B cell (primary cell): ENCODE measurements around the gene CADM2.

Experiments used
- EZH2 ChIP-seq: IDR thresholded peaks from 2 replicates; pipeline ENCODE4 v1.6.1; 2012; ENCODE audit warnings: borderline replicate concordance, low read depth, mild to moderate bottlenecking, moderate library complexity, low read length; ENCODE audit not compliant: insufficient read depth, poor library complexity, severe bottlenecking
- TF ChIP-seq, protein P1 (sequence below): fragments of 200-600 bp; IDR thresholded peaks from one replicate; pipeline ENCODE4 v1.8.0; 2022; ENCODE audit warnings: antibody characterized with exemption, mild to moderate bottlenecking

DNA sequence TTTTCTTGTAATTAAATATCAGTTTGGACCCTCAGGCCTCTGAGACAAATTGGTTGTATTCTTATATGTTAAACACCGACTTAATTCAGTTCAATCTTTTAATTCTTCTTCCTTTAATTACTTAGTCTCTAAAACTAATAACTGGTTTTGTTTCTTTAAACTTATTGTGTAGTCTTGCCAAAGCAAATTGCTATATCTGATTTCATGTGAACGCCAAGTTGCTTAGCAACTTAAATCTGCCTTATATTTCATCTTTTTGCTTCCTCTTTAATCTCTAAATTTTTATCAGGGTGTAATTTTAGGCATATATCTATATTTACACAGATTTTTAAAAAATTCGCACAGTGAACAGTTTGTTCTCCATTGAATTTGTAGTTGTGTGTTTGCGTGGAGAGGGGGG is 82.2 kb downstream of the CADM2 start:
- TF ChIP-seq, protein P1, sequence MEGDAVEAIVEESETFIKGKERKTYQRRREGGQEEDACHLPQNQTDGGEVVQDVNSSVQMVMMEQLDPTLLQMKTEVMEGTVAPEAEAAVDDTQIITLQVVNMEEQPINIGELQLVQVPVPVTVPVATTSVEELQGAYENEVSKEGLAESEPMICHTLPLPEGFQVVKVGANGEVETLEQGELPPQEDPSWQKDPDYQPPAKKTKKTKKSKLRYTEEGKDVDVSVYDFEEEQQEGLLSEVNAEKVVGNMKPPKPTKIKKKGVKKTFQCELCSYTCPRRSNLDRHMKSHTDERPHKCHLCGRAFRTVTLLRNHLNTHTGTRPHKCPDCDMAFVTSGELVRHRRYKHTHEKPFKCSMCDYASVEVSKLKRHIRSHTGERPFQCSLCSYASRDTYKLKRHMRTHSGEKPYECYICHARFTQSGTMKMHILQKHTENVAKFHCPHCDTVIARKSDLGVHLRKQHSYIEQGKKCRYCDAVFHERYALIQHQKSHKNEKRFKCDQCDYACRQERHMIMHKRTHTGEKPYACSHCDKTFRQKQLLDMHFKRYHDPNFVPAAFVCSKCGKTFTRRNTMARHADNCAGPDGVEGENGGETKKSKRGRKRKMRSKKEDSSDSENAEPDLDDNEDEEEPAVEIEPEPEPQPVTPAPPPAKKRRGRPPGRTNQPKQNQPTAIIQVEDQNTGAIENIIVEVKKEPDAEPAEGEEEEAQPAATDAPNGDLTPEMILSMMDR: no peak
- no peak for TF ChIP-seq EZH2
